Endodermal cell (in vitro differentiated cells): ENCODE results near the gene RSAD2. TPM values are rescaled to one million over a fixed set of nuclear protein-coding genes. Genes with fewer than 3 reads are reported as not detected.

Source experiments
- DNase-seq: peaks from one replicate; pipeline ENCODE4 v3.0.0-alpha.2; 2017
- H3K27ac ChIP-seq: 2 replicates; pipeline ENCODE4 v1.5.1; 2013; ENCODE audit warnings: mild to moderate bottlenecking, low read depth, low read length, moderate library complexity
- H3K27me3 ChIP-seq: 2 replicates; pipeline ENCODE4 v1.6.1; 2013; ENCODE audit warnings: mild to moderate bottlenecking, low read length, moderate library complexity; ENCODE audit not compliant: insufficient read depth, control insufficient read depth, poor library complexity, severe bottlenecking
- H3K36me3 ChIP-seq: 2 replicates; pipeline ENCODE4 v1.7.0; 2013; ENCODE audit warnings: mild to moderate bottlenecking, low read length, moderate library complexity; ENCODE audit not compliant: control insufficient read depth, insufficient read depth
- H3K4me1 ChIP-seq: one replicate; pipeline ENCODE4 v1.7.0; 2013; ENCODE audit warnings: low read length; ENCODE audit not compliant: control insufficient read depth, insufficient read depth
- H3K4me3 ChIP-seq: 2 replicates; pipeline ENCODE4 v1.5.1; 2013; ENCODE audit warnings: mild to moderate bottlenecking, low read length, moderate library complexity
- H3K9ac ChIP-seq: 2 replicates; pipeline ENCODE4 v1.6.1; 2013; ENCODE audit warnings: mild to moderate bottlenecking, low read length, moderate library complexity; ENCODE audit not compliant: poor library complexity, severe bottlenecking; ENCODE audit errors: extremely low read depth
- H3K9me3 ChIP-seq: 2 replicates; pipeline ENCODE4 v1.6.1; 2013; ENCODE audit warnings: mild to moderate bottlenecking, low read length, moderate library complexity; ENCODE audit not compliant: control insufficient read depth
- H3K27ac Mint-ChIP-seq: 2 replicates; pipeline ENCODE4 v1.8.0; 2020; ENCODE audit warnings: mixed read lengths
- H3K27me3 Mint-ChIP-seq: 2 replicates; pipeline ENCODE4 v1.8.0; 2021; ENCODE audit warnings: mild to moderate bottlenecking, mixed read lengths; ENCODE audit not compliant: insufficient read depth
- H3K36me3 Mint-ChIP-seq: 2 replicates; pipeline ENCODE4 v1.8.0; 2020; ENCODE audit warnings: low read depth, mixed read lengths
- H3K4me1 Mint-ChIP-seq: 2 replicates; pipeline ENCODE4 v1.8.0; 2020; ENCODE audit warnings: mixed read lengths
- H3K4me3 Mint-ChIP-seq: 2 replicates; pipeline ENCODE4 v1.8.0; 2020; ENCODE audit warnings: mild to moderate bottlenecking, moderate library complexity, mixed read lengths
- H3K9me3 Mint-ChIP-seq: 2 replicates; pipeline ENCODE4 v1.8.0; 2020; ENCODE audit warnings: mild to moderate bottlenecking, mixed read lengths
- CTCF ChIP-seq: fragments of 200-600 bp; sonication (generic); conservative IDR thresholded peaks from 2 replicates; pipeline ENCODE4 v1.5.0; 2021; ENCODE audit warnings: antibody characterized with exemption, mild to moderate bottlenecking
- whole genome bisulfite sequencing, 2 experiments: methylation state at CpG; one replicate each; pipeline versions ENCODE4 v1.1.5 to v1.1.7; 2013; ENCODE audit warnings: missing lambda C conversion rate in 2 of 2, mixed read lengths in 1 of 2; ENCODE audit not compliant: insufficient coverage in 1 of 2, insufficient read length in 1 of 2; 5-methylcytosine and 5-hydroxymethylcytosine counted together
- total RNA-seq, 2 donors: library from RNA; stranded (reverse); fragmentation: NEBNext Ultra II Directional in 1 of 2; extraction: Animal tissue kit (Norgen Biotek cat#: 25700) in 1 of 2; gene quantifications; 2 replicates in 1 of 2; 3 replicates in 1 of 2; pipeline ENCODE4 v1.2.1, GENCODE V29; 2021

The RSAD2 gene
- total RNA-seq, 2 donors from 2014 or later = 0.35 to 0.75 TPM

- peaks cover 7% of the 10 kb centered on the region for H3K27me3 Mint-ChIP-seq
Measured at GRCh38 chr2:6883448-6884122, 6.0 kb downstream of the RSAD2 start.

GRCh38 chr2:6885551-6885950 lies 8.0 kb downstream of the RSAD2 start:
- no peaks in the 10 kb centered on the region for H3K4me1 ChIP-seq
- H3K27me3 ChIP-seq = no peaks in the 10 kb centered on the region
- H3K9me3 ChIP-seq = peaks cover under 1% of the 10 kb centered on the region
- Mint-ChIP-seq H3K9me3 (peaks cover 4% of the 10 kb centered on the region), H3K4me1 (no peaks in the 10 kb centered on the region), H3K27me3 (peaks cover 4% of the 10 kb centered on the region), H3K36me3 (no peaks in the 10 kb centered on the region), H3K4me3 (no peak overlapping the region), H3K27ac (no peak overlapping the region)
- no peak overlapping the region for H3K9ac ChIP-seq
- no peak overlapping the region for H3K27ac ChIP-seq
- no peak for DNase-seq
- H3K4me3 ChIP-seq = no peak overlapping the region
- TF ChIP-seq CTCF = no peak
- no peaks in the 10 kb centered on the region for H3K36me3 ChIP-seq
- 85 to 96% methylated on average over 2 of the region's 2 CpGs for WGBS, 2 experiments

More at GRCh38 chr2:6883448-6884122, 6.0 kb downstream of the RSAD2 start:
- Histone ChIP-seq H3K9me3 (peaks cover 17% of the 10 kb centered on the region), H3K9ac (no peak overlapping the region), H3K27me3 (no peaks in the 10 kb centered on the region), H3K4me1 (no peaks in the 10 kb centered on the region), H3K36me3 (no peaks in the 10 kb centered on the region), H3K4me3 (no peak overlapping the region), H3K27ac (no peak overlapping the region)
- H3K27ac Mint-ChIP-seq = no peak overlapping the region
- no peak overlapping the region for H3K4me3 Mint-ChIP-seq
- WGBS, 2 experiments = 83 to 95% methylated on average over 2 to 7 of the region's 7 CpGs
- no peaks in the 10 kb centered on the region for H3K4me1 Mint-ChIP-seq
- DNase-seq = no peak
- peaks cover 22% of the 10 kb centered on the region for H3K9me3 Mint-ChIP-seq
- H3K36me3 Mint-ChIP-seq = no peaks in the 10 kb centered on the region
- no peak for TF ChIP-seq CTCF

- Mint-ChIP-seq H3K4me1 (no peaks in the 10 kb centered on the region), H3K4me3 (no peak overlapping the region), H3K9me3 (peaks cover 2% of the 10 kb centered on the region), H3K36me3 (no peaks in the 10 kb centered on the region), H3K27me3 (peaks cover 4% of the 10 kb centered on the region), H3K27ac (no peak overlapping the region)
- no peak overlapping the region for H3K27ac ChIP-seq
- TF ChIP-seq CTCF = no peak
- H3K9me3 ChIP-seq = no peaks in the 10 kb centered on the region
- no peaks in the 10 kb centered on the region for H3K36me3 ChIP-seq
- H3K4me1 ChIP-seq = no peaks in the 10 kb centered on the region
- no peak overlapping the region for H3K4me3 ChIP-seq
- 77 to 82% methylated on average over 3 of the region's 3 CpGs for WGBS, 2 experiments
- no peaks in the 10 kb centered on the region for H3K27me3 ChIP-seq
- no peak overlapping the region for H3K9ac ChIP-seq
- DNase-seq = no peak
Measured at GRCh38 chr2:6885968-6886367, 8.4 kb downstream of the RSAD2 start.
